ENCODE data around the gene GDAP1L1.

- TF ChIP-seq CTCF (IDR thresholded peaks at IDR 0.05), result no peak
- TF ChIP-seq POLR2AphosphoS5 (IDR thresholded peaks at IDR 0.05; ENCODE audit: insufficient read depth in 1 of 2, low read depth in 1 of 2), result no peak
Measured at GRCh38 chr20:44231193-44231592, 15.9 kb upstream of the GDAP1L1 start.

Measured in vagina (tissue), 2 donors.